Measurements from ENCODE around the gene QSOX2. TPM values are rescaled to one million over a fixed set of nuclear protein-coding genes. Genes with fewer than 3 reads are reported as not detected.

QSOX2 gene
- total RNA-seq, 1 donor from 2014 or later = 6.1 TPM

DNA sequence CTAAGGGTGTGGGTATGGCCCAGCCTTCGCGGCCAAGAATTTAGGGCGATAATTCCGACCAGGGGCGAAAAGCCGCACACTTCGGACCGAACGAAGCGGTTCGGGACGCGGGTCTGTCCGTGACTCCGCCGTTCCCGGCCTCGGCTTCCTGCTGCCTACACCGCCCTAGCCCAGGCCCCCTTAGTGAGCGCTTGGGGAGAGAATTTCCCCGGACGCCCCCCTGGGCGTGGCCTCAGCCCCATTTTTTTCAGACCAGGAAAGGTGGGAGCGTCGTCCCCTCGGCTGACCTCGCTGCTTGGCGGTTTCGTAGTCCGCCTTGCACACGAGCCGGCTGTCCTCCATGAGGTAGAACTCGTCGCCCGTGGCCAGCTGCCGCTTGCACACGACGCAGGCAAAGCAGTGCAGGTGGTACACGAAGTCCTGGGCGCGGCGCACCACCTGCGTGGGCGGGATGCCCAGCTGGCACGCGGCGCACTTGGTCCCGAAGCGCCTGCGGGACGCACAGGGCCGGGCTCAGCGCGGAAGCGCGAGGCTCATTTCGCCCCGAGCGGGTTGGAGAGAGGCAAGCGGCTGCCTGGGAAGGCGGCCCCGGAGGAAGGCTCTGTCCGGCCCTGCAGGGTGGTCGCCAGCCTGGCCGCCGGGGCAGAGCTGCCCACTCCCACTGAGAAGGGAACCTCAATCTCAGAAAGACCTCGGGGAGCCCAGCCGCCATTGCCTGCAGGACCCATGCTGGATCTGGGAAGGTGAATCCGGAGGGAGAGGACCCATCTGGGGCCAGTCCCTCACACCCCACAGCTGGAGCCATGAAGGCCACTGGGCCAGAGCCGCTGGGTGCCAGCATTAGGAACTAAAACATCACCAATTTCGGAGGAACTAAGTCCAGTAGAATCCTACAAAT is 46.0 kb downstream of the QSOX2 start:
- Histone ChIP-seq H3K4me1 (peaks cover 8% of the 10 kb centered on the region), H3K9me3 (no peaks in the 10 kb centered on the region), H3K27me3 (peaks cover 6% of the 10 kb centered on the region), H3K27ac (no peak overlapping the region), H3K4me3 (no peak overlapping the region), H3K36me3 (no peaks in the 10 kb centered on the region)
- no peak for DNase-seq (ENCODE audit: extremely low spot score in 2 of 2)
- no peak for TF ChIP-seq POLR2A (IDR thresholded peaks at IDR 0.05)
- TF ChIP-seq POLR2AphosphoS5 (IDR thresholded peaks at IDR 0.05; ENCODE audit: insufficient read depth in 1 of 2, low read depth in 1 of 2) = no peak
- TF ChIP-seq, protein P1, sequence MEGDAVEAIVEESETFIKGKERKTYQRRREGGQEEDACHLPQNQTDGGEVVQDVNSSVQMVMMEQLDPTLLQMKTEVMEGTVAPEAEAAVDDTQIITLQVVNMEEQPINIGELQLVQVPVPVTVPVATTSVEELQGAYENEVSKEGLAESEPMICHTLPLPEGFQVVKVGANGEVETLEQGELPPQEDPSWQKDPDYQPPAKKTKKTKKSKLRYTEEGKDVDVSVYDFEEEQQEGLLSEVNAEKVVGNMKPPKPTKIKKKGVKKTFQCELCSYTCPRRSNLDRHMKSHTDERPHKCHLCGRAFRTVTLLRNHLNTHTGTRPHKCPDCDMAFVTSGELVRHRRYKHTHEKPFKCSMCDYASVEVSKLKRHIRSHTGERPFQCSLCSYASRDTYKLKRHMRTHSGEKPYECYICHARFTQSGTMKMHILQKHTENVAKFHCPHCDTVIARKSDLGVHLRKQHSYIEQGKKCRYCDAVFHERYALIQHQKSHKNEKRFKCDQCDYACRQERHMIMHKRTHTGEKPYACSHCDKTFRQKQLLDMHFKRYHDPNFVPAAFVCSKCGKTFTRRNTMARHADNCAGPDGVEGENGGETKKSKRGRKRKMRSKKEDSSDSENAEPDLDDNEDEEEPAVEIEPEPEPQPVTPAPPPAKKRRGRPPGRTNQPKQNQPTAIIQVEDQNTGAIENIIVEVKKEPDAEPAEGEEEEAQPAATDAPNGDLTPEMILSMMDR (IDR thresholded peaks at IDR 0.05) = no peak
- intact Hi-C loops (cut with DNase I) = loop anchor here (5.0 kb wide), 1 partner anchor 168 kb away; no protein-coding TSS in a partner anchor

DNA sequence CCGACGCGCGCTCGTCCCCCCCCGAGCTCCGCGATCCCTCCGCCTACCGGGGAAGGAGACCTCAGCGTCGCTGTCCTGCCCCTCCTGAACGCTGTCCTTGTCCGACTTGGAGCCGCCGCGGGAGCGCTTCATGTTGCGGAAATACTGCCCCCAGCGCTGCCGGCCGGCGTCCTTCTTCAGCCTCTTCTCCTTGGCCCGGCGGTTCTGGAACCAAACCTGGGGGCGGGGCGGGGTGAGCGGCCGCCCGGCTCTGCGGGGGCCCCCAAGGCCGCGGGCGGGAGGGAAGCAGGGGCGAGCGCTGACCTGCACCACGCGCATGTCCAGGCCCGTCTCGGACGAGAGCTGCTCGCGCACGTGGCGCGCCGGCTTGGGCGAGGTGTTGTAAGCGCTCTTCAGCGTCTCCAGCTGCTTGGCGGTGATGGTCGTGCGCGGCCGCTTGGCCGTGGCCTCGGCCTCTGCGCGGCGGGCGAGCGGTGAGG is 47.0 kb downstream of the QSOX2 start:
- Histone ChIP-seq H3K27ac (no peak overlapping the region), H3K4me3 (no peak overlapping the region), H3K9me3 (no peaks in the 10 kb centered on the region), H3K36me3 (no peaks in the 10 kb centered on the region), H3K4me1 (peaks cover 8% of the 10 kb centered on the region), H3K27me3 (peaks cover 13% of the 10 kb centered on the region)
- TF ChIP-seq POLR2A (IDR thresholded peaks at IDR 0.05) = no peak
- TF ChIP-seq, protein P1 (IDR thresholded peaks at IDR 0.05) = no peak
- intact Hi-C loops (cut with DNase I) = no loop called here
- DNase-seq (ENCODE audit: extremely low spot score in 2 of 2) = no peak

DNA sequence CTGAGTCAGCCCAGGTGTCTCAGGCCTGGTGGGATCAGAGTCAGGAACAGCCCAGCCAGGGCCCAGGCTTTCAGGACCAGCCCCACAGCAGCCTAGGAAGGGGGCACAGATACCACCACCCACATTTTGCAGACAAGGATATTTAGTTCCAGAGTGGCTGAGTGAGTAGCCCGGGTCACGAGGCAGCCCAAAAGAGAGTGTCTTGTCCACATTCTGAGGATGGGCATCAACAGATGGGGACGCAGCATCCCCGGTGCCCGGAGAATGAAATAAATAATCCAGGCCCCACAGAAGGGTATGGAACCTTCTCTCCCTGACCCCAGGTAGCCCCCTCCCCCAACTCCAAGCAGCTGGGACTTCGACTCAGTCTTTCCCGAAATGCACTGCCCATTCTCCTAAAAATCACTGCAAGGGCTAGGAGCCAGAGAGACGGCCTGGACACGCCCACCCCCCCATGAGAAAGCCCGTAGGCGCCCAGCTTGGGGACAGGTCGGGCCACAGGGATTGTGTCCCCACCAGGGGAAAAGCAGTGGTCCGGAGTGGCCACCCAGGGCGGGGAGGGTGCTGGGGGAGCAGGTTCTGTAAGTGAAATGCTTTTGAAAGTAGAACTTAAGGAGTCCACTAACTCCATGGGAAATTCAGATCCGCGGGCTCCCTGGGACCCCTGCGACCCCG is 47.5 kb downstream of the QSOX2 start:
- no peak overlapping the region for H3K27ac ChIP-seq
- H3K4me3 ChIP-seq = no peak overlapping the region
- no peak for TF ChIP-seq POLR2AphosphoS5 (IDR thresholded peaks at IDR 0.05; ENCODE audit: insufficient read depth in 1 of 2, low read depth in 1 of 2)
- TF ChIP-seq POLR2A (IDR thresholded peaks at IDR 0.05) = no peak
- TF ChIP-seq, protein P1 (IDR thresholded peaks at IDR 0.05) = no peak
- H3K36me3 ChIP-seq = no peaks in the 10 kb centered on the region
- peaks cover 9% of the 10 kb centered on the region for H3K4me1 ChIP-seq
- no peaks in the 10 kb centered on the region for H3K9me3 ChIP-seq
- intact Hi-C loops (cut with DNase I) = no loop called here
- peaks cover 16% of the 10 kb centered on the region for H3K27me3 ChIP-seq
- DNase-seq (ENCODE audit: extremely low spot score in 2 of 2) = no peak

DNA sequence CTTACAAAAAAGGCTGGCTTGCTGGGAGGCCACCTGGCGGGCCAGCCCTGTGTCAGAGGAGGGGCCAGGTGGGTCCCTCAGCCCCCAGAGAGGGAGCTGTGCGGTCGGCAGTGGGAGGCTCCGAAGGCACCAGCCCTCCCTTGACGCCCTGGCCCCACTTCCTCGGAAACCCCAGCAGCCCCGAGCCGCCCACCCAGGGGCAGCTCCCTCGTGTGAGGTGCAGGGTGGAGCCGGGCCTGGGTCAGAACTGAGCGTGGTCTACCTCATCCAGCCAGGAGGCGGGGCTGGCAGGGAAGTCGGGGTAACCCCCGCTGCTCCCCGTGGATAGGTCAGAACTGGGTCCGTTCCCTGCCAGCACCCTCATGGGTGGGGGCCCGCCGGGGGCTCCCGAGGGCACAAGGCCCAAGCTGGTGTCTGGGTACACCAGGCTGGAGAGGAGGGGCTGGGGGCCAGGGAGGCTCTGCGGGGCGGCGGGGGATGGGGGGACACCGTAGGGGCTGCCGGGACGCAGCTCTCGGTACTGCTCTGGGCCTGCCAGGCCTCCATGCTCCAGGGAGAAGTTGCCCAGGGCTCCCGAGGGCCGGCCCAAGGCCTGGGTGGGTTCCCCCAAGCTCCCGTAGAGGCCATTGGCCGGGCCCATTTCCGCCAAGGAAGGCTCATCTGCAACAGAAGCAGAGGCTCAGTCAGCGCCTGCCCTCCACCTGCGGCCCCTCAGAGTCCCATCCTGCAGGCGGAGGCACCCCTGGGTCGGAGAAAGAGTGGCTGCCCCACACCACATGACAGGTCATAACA is 48.3 kb downstream of the QSOX2 start:
- H3K4me1 ChIP-seq = peaks cover 16% of the 10 kb centered on the region
- no peaks in the 10 kb centered on the region for H3K36me3 ChIP-seq
- H3K9me3 ChIP-seq = no peaks in the 10 kb centered on the region
- intact Hi-C loops (cut with DNase I) = no loop called here
- no peak overlapping the region for H3K4me3 ChIP-seq
- H3K27ac ChIP-seq = no peak overlapping the region
- TF ChIP-seq, protein P1 (IDR thresholded peaks at IDR 0.05) = no peak
- DNase-seq (ENCODE audit: extremely low spot score in 2 of 2) = no peak
- peaks cover 23% of the 10 kb centered on the region for H3K27me3 ChIP-seq
